Measurements from ENCODE around the gene DST. TPM values are rescaled to one million over a fixed set of nuclear protein-coding genes. Genes with fewer than 3 reads are reported as not detected.

Gene DST
- polyA plus RNA-seq, 3 donors: 1.1 to 7.4 (median 3.2) TPM

DNA sequence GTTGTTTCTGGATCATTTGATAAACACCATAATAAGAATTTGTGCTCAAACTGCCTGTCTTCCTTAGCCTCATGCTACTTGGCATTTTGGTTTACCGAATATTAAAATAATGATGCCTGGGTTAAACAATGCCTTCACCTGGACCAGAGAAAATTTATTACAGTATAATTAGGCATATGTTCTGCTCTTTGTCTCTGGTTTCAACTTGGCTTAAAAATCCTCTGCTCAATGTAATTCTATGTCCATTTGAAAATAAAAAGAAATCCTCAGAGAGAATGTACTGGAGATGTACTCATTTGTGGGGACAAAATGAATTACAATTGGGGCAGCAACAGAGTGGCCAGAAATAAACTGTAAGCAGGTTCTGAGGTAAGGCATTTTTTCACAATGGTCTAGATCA lies 95.0 kb downstream of the DST start:
- peaks cover 3 to 10% of the 10 kb centered on the region in 2 donors for H3K36me3 ChIP-seq (replicated peaks in 1 of 2; ENCODE audit: control insufficient read depth in 1 of 2, insufficient read depth in 2 of 2, low read length in 2 of 2)
- no peak overlapping the region for H3K4me3 ChIP-seq (replicated peaks in 1 of 3; ENCODE audit: low read depth in 2 of 3, low read length in 3 of 3)
- no peak overlapping the region for H2AFZ ChIP-seq (ENCODE audit: insufficient read depth, low read depth, low read length, poor library complexity, severe bottlenecking)
- no CpG with 5 or more reads among the region's 1 CpG for WGBS (ENCODE audit: insufficient coverage)
- DNase-seq: no peak
- H3K27ac ChIP-seq (ENCODE audit: low read depth in 1 of 2, low read length in 2 of 2): no peak overlapping the region
- no peak overlapping the region for H3K9ac ChIP-seq (ENCODE audit: insufficient read depth, low read length, poor library complexity, severe bottlenecking)
- H3K27me3 ChIP-seq (ENCODE audit: control insufficient read depth in 2 of 2, insufficient read depth in 2 of 2, low read length in 2 of 2): no peaks in the 10 kb centered on the region
- H3K9me3 Mint-ChIP-seq: no peaks in the 10 kb centered on the region
- intact Hi-C loops (cut with micrococcal nuclease): no loop called here
- H4K20me1 ChIP-seq (ENCODE audit: insufficient read depth, low read length): no peaks in the 10 kb centered on the region
- peaks cover under 1 to 2% of the 10 kb centered on the region in 2 donors for H3K36me3 Mint-ChIP-seq
- H3K4me1 Mint-ChIP-seq: peaks cover 9% of the 10 kb centered on the region
- no peaks in the 10 kb centered on the region for H3K9me3 ChIP-seq (replicated peaks in 1 of 2; ENCODE audit: control insufficient read depth in 1 of 2, insufficient read depth in 1 of 2, low read length in 2 of 2)
- peaks cover 8 to 13% of the 10 kb centered on the region in 2 donors for H3K4me1 ChIP-seq (ENCODE audit: control insufficient read depth in 1 of 2, insufficient read depth in 2 of 2, low read length in 2 of 2)
- H3K4me3 Mint-ChIP-seq: no peak overlapping the region
- H3K27me3 Mint-ChIP-seq (ENCODE audit: low read depth in 3 of 3): no peaks in the 10 kb centered on the region
- no peak overlapping the region for H3K27ac Mint-ChIP-seq
- H3K4me2 ChIP-seq (replicated peaks; ENCODE audit: extremely low read depth, low read length, poor library complexity, severe bottlenecking): no peak overlapping the region
- TF ChIP-seq, protein P1, sequence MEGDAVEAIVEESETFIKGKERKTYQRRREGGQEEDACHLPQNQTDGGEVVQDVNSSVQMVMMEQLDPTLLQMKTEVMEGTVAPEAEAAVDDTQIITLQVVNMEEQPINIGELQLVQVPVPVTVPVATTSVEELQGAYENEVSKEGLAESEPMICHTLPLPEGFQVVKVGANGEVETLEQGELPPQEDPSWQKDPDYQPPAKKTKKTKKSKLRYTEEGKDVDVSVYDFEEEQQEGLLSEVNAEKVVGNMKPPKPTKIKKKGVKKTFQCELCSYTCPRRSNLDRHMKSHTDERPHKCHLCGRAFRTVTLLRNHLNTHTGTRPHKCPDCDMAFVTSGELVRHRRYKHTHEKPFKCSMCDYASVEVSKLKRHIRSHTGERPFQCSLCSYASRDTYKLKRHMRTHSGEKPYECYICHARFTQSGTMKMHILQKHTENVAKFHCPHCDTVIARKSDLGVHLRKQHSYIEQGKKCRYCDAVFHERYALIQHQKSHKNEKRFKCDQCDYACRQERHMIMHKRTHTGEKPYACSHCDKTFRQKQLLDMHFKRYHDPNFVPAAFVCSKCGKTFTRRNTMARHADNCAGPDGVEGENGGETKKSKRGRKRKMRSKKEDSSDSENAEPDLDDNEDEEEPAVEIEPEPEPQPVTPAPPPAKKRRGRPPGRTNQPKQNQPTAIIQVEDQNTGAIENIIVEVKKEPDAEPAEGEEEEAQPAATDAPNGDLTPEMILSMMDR (IDR thresholded peaks at IDR 0.05): no peak
- H3K79me2 ChIP-seq (ENCODE audit: insufficient read depth, low read length): no peaks in the 10 kb centered on the region

DNA sequence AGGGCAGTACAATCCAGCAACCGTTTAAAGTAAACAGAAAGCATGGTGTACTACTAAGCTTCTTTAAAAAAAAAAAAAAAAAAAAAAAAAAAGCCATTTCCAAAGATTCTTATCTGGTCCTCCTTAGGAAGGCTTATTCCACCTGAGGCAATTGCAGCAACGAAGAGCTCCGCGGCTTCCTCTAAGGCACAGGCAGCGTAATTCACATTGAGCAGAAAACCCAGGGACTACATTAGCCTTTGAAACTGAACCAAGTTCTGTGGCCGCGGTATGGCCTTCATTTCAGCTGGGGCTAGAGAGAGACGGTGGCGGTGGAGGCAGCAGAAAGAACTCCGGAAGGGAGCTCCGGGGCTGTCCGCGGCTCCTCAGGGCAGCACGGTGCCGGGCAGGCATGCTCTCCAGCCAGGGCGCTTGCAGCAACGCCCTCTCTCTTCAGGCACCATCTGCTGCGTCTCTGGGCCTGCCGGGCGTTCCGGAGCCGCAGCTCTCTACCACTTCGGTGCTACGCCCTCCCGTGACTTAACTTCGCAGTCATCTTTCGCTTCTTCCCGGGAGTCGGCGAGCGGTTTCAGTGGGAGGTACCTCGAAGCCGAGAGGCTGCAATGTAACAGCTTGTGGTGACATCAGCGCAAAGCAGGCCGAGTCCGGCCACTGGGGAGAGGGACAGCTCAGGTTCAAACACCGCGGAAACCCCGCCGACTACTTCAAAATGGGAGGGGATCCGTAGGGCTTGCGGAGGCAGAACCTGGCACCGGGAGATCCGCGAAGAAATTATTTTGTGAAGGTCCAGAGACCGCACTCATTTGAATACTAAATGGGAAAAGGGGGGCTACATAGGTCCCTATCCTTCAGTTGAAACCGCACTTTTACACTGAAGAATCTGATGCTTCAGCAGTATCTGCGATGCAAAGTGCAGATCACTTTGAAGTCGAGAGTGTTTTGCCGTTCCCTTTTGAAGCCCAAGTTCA lies 100.0 kb downstream of the DST start:
- no peak overlapping the region for H3K27ac Mint-ChIP-seq
- no peaks in the 10 kb centered on the region for H3K36me3 Mint-ChIP-seq
- Histone ChIP-seq H3K27ac (ENCODE audit: low read depth in 1 of 2, low read length in 2 of 2) (peak overlapping the region; percentile 71 to 81), H3K4me3 (replicated peaks in 1 of 3; ENCODE audit: low read depth in 2 of 3, low read length in 3 of 3) (peak overlapping the region; percentile 37 to 85 (median 67)), H4K20me1 (ENCODE audit: insufficient read depth, low read length) (no peaks in the 10 kb centered on the region), H2AFZ (ENCODE audit: insufficient read depth, low read depth, low read length, poor library complexity, severe bottlenecking) (peak overlapping the region; percentile 89), H3K36me3 (replicated peaks in 1 of 2; ENCODE audit: control insufficient read depth in 1 of 2, insufficient read depth in 2 of 2, low read length in 2 of 2) (no peaks in the 10 kb centered on the region), H3K27me3 (ENCODE audit: control insufficient read depth in 2 of 2, insufficient read depth in 2 of 2, low read length in 2 of 2) (no peaks in the 10 kb centered on the region), H3K4me2 (replicated peaks; ENCODE audit: extremely low read depth, low read length, poor library complexity, severe bottlenecking) (peak overlapping the region; percentile 93), H3K9me3 (replicated peaks in 1 of 2; ENCODE audit: control insufficient read depth in 1 of 2, insufficient read depth in 1 of 2, low read length in 2 of 2) (no peaks in the 10 kb centered on the region), H3K79me2 (ENCODE audit: insufficient read depth, low read length) (no peaks in the 10 kb centered on the region), H3K9ac (ENCODE audit: insufficient read depth, low read length, poor library complexity, severe bottlenecking) (peak overlapping the region; percentile 73), H3K4me1 (ENCODE audit: control insufficient read depth in 1 of 2, insufficient read depth in 2 of 2, low read length in 2 of 2) (peaks cover 27 to 36% of the 10 kb centered on the region in 2 donors)
- H3K4me3 Mint-ChIP-seq: no peak overlapping the region
- peaks cover 4% of the 10 kb centered on the region for H3K4me1 Mint-ChIP-seq
- TF ChIP-seq, protein P1 (IDR thresholded peaks at IDR 0.05): peak; percentile 21
- no peaks in the 10 kb centered on the region for H3K9me3 Mint-ChIP-seq
- under 1% methylated on average over 46 of the region's 50 CpGs for WGBS (ENCODE audit: insufficient coverage)
- DNase-seq: peak; percentile 83 to 92 (median 88)
- no peaks in the 10 kb centered on the region for H3K27me3 Mint-ChIP-seq (ENCODE audit: low read depth in 3 of 3)
- intact Hi-C loops (cut with micrococcal nuclease): no loop called here

All from CD14-positive monocyte (primary cell).